Esophagus squamous epithelium (tissue), 4 donors: ENCODE results near the gene PTPRD.

Source experiments
- CTCF ChIP-seq, 6 experiments: fragments of 450-650 bp in 4 of 6; fragments of 200-600 bp in 2 of 6; sonication (generic) in 2 of 6; IDR thresholded peaks; one replicate each; pipeline ENCODE4 v1.5.1; 2016 to 2019; ENCODE audit warnings: antibody characterized with exemption in 6 of 6, mild to moderate bottlenecking in 4 of 6, moderate library complexity in 4 of 6
- POLR2A ChIP-seq, 4 donors: fragments of 450-650 bp; IDR thresholded peaks; one replicate each; pipeline ENCODE4 v1.6.1; 2017; ENCODE audit warnings: antibody characterized with exemption in 4 of 4, mild to moderate bottlenecking in 4 of 4, moderate library complexity in 3 of 4

- TF ChIP-seq POLR2A (IDR thresholded peaks at IDR 0.05) (no peak), CTCF (IDR thresholded peaks at IDR 0.05) (no peak)
Measured at GRCh38 chr9:10633785-10634184, 21.0 kb upstream of the PTPRD start.
